ENCODE results near the gene CA12. TPM values are rescaled to one million over a fixed set of nuclear protein-coding genes. Genes with fewer than 3 reads are reported as not detected.

The CA12 gene
- total RNA-seq, 1 donor from 2014 or later = 0.25 TPM

DNA sequence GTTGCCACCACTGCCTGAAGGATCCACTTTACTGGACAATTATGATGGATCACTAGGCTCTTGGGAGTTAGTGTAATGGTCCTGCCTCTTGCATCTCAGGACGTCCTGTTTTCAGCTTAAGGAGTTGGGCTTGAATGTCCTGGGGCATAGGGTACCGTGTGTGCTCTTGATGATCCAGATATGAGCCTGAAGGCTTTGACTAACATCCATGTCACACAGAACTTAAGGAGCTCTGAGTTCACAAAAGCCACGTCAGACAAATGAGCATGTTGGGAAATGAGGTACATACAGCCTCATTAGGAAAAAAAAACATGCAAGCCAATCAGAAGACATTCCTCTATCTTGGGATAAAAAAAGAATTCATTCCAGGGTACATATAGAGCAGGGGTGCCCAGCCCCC lies 40.8 kb downstream of the CA12 start:
- intact Hi-C loops (cut with micrococcal nuclease) = no loop called here

DNA sequence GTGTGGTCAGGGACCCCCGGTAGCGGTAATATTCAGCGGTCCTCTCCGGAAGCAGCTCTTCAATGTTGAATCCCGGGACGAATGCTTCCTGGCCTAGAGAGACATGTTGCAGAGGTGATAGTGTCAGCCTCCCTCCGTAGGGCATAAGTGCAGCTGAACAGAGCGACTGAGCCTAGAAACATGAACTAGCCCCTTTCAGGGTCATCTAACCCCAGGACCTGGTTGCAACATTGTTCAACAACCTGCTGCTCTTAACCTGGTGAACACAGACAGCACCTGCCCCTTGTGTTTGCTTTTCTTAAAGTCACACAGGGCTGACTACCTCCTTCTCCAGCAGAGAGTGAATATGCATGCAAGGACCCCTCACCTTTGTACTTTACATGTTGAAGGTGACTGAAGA lies 41.3 kb downstream of the CA12 start:
- TF ChIP-seq, protein P1, sequence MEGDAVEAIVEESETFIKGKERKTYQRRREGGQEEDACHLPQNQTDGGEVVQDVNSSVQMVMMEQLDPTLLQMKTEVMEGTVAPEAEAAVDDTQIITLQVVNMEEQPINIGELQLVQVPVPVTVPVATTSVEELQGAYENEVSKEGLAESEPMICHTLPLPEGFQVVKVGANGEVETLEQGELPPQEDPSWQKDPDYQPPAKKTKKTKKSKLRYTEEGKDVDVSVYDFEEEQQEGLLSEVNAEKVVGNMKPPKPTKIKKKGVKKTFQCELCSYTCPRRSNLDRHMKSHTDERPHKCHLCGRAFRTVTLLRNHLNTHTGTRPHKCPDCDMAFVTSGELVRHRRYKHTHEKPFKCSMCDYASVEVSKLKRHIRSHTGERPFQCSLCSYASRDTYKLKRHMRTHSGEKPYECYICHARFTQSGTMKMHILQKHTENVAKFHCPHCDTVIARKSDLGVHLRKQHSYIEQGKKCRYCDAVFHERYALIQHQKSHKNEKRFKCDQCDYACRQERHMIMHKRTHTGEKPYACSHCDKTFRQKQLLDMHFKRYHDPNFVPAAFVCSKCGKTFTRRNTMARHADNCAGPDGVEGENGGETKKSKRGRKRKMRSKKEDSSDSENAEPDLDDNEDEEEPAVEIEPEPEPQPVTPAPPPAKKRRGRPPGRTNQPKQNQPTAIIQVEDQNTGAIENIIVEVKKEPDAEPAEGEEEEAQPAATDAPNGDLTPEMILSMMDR (IDR thresholded peaks at IDR 0.05; ENCODE audit: borderline replicate concordance) = no peak
- Histone ChIP-seq H3K27ac (replicated peaks) (no peak overlapping the region), H3K4me1 (no peaks in the 10 kb centered on the region), H3K36me3 (no peaks in the 10 kb centered on the region), H3K4me3 (no peak overlapping the region), H3K27me3 (ENCODE audit: low read depth) (peaks cover 11% of the 10 kb centered on the region), H3K9me3 (replicated peaks) (no peaks in the 10 kb centered on the region)
- intact Hi-C loops (cut with micrococcal nuclease) = no loop called here
- DNase-seq = no peak

More for the DNA sequence above, 40.8 kb downstream of the CA12 start:
- no peaks in the 10 kb centered on the region for H3K36me3 ChIP-seq
- H3K27me3 ChIP-seq (ENCODE audit: low read depth) = peaks cover 11% of the 10 kb centered on the region
- no peak for DNase-seq
- no peaks in the 10 kb centered on the region for H3K4me1 ChIP-seq
- no peak overlapping the region for H3K4me3 ChIP-seq
- TF ChIP-seq, protein P1 (IDR thresholded peaks at IDR 0.05; ENCODE audit: borderline replicate concordance) = no peak
- no peak overlapping the region for H3K27ac ChIP-seq (replicated peaks)
- H3K9me3 ChIP-seq (replicated peaks) = no peaks in the 10 kb centered on the region

DNA sequence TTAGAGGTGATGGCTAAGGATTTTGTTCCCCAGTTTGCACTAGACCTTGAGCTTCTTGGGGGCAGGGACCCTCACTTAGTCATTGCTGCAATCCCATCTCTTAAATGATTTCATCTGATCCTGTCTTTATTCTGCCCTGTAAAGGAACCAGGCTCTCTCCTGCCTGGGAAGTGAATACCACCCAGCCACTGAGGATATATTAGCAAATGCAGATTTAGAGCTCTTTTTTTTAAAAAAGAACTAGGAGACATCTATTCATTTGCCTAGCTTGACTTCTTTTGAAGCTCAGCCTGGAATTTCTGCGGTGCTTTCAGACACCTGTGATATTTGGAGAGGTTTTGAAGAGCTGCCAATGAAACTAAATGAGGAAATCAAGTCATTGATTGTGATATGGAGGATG lies 41.8 kb downstream of the CA12 start:
- Histone ChIP-seq H3K4me1 (no peaks in the 10 kb centered on the region), H3K27ac (replicated peaks) (no peak overlapping the region), H3K9me3 (replicated peaks) (no peaks in the 10 kb centered on the region), H3K27me3 (ENCODE audit: low read depth) (peaks cover 11% of the 10 kb centered on the region), H3K36me3 (no peaks in the 10 kb centered on the region), H3K4me3 (no peak overlapping the region)
- DNase-seq = no peak
- TF ChIP-seq, protein P1 (IDR thresholded peaks at IDR 0.05; ENCODE audit: borderline replicate concordance) = no peak
- intact Hi-C loops (cut with micrococcal nuclease) = no loop called here

DNA sequence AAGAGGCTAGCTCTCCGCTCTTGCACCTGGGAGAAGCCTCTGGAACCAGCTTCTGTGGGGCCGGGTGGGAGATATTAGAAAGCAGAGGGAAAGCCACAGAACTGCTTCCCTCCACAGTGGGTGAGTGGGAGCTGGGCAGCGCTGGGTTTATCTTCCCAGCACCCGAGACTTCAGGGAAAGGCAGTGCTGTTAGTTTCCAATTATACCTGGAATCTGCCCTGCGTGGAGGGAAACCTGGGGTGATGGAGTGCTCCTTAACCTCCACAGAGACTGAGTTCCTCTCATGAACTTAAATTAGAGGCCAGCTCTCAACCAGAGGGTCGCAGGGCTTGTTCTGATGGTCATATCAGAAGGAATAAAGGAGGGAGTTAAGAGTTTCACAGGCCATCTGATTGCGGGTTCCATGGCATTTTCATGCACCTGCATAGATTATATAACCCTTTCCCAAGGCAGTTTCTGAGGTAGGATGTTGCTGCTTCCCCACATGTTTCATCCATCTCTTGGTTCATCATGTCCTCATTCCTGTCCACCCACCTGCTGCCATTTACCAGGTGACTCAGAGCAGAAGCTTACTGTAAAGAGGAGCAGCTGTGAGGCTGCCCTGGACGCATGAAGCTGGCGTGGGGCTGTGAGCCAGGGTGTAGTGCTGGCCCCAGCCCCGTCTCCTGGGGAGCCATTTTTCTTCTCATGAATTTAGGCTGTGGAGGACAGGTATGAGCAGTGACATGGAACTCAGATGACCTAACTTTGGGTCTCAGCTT lies 42.5 kb downstream of the CA12 start:
- Histone ChIP-seq H3K27me3 (ENCODE audit: low read depth) (peaks cover 11% of the 10 kb centered on the region), H3K27ac (replicated peaks) (no peak overlapping the region), H3K9me3 (replicated peaks) (no peaks in the 10 kb centered on the region), H3K4me3 (no peak overlapping the region), H3K36me3 (no peaks in the 10 kb centered on the region), H3K4me1 (no peaks in the 10 kb centered on the region)
- no peak for DNase-seq
- intact Hi-C loops (cut with micrococcal nuclease) = no loop called here
- TF ChIP-seq, protein P1 (IDR thresholded peaks at IDR 0.05; ENCODE audit: borderline replicate concordance) = no peak

DNA sequence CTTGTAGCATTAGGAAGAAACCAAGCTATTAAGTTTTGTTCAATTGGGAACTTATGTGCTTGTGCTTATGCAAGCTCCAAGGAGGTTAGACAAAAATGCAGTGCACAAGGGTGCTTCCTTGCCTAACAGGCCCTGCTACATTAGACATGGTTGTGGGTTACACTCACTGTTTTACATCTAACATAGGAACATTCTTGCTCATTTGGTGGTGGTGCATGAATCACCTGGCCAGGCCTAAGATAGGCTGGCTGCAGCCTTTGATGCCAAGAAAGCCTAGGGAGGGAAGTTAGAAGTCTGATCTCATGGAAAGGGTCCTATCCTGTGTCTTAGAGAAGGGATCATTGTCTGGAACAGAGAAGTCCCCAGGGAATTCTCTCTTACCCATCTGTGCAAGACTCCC lies 43.5 kb downstream of the CA12 start:
- Histone ChIP-seq H3K36me3 (no peaks in the 10 kb centered on the region), H3K27me3 (ENCODE audit: low read depth) (peaks cover 11% of the 10 kb centered on the region), H3K9me3 (replicated peaks) (no peaks in the 10 kb centered on the region), H3K4me1 (no peaks in the 10 kb centered on the region), H3K27ac (replicated peaks) (no peak overlapping the region), H3K4me3 (no peak overlapping the region)
- intact Hi-C loops (cut with micrococcal nuclease) = no loop called here
- TF ChIP-seq, protein P1 (IDR thresholded peaks at IDR 0.05; ENCODE audit: borderline replicate concordance) = no peak
- no peak for DNase-seq

All from left ventricle myocardium inferior (tissue), 1 donor.